Ovary (tissue), 9 donors: Measurements from ENCODE around the gene USP36. TPM values are rescaled to one million over a fixed set of nuclear protein-coding genes. Genes with fewer than 3 reads are reported as not detected.

Experiments used
- DNase-seq, 5 donors: peaks; one replicate each; pipeline ENCODE4 v3.0.0-alpha.2; 2019 to 2020
- H3K27ac ChIP-seq, 2 donors: fragments of 200-600 bp; one replicate each; pipeline versions ENCODE4 v1.5.1 to v1.8.0; 2019 to 2022
- H3K27me3 ChIP-seq: fragments of 200-600 bp; one replicate; pipeline ENCODE4 v1.8.0; 2022
- H3K36me3 ChIP-seq: fragments of 200-600 bp; sonication (generic); one replicate; pipeline ENCODE4 v1.5.1; 2019
- H3K4me1 ChIP-seq: one replicate; pipeline ENCODE4 v1.8.1; 2013; ENCODE audit warnings: mild to moderate bottlenecking, moderate library complexity; ENCODE audit not compliant: insufficient read depth
- H3K4me3 ChIP-seq: fragments of 200-600 bp; sonication (generic); one replicate; pipeline ENCODE4 v1.5.1; 2017
- H3K9me3 ChIP-seq, 2 donors: fragments of 200-600 bp in 1 of 2; sonication (generic) in 1 of 2; one replicate each; pipeline versions ENCODE4 v1.5.1 to v1.8.1; 2013 to 2019; ENCODE audit warnings: mild to moderate bottlenecking in 1 of 2, moderate library complexity in 1 of 2
- EP300 ChIP-seq: sonication (generic); formaldehyde crosslinking; IDR thresholded peaks from one replicate; pipeline ENCODE4 v1.6.1; 2017; ENCODE audit warnings: antibody characterized with exemption
- POLR2A ChIP-seq: fragments of 450-650 bp; IDR thresholded peaks from one replicate; pipeline ENCODE4 v1.6.1; 2017; ENCODE audit warnings: antibody characterized with exemption, mild to moderate bottlenecking, moderate library complexity
- WGBS, 3 donors: extraction: QIAGEN DNeasy Blood & Tissue Kit in 1 of 3; methylation state at CpG; one replicate each; pipeline versions ENCODE4 v1.1.5 to v1.1.7; 2013 to 2017; 5-methylcytosine and 5-hydroxymethylcytosine counted together
- intact Hi-C, 4 donors: fragments of 100-400 bp; cut with DNase I; formaldehyde crosslinking; loops; one replicate each; pipeline versions ENCODE4 v1.11.0 to v1.15.1; 2022 to 2023
- polyA plus RNA-seq, 2 donors: library from polyadenylated mRNA; stranded (reverse); fragments of 200-250 nt in 1 of 2; fragments of 350-450 nt in 1 of 2; fragmentation: Illumina TruSeq in 1 of 2; extraction: RNeasy Lipid Tissue Mini Kit (QIAGEN cat#74804) in 1 of 2; gene quantifications; one replicate each; pipeline ENCODE4 v1.2.3, GENCODE V29; 2013 to 2014
- total RNA-seq, 7 donors: library from RNA; depleted of rRNA in 2 of 7; stranded (reverse); fragments of >200 nt in 2 of 7; fragmentation: NEBNext Ultra II Directional in 3 of 7; extraction: Animal tissue kit (Norgen Biotek cat#: 25700) in 3 of 7; gene quantifications; one replicate each; pipeline versions ENCODE4 v1.1.0 to v1.2.4, GENCODE V29; 2016 to 2023
- TF ChIP-seq, protein P1 (sequence below), 3 donors: fragments of 450-650 bp in 2 of 3; fragments of 200-600 bp in 1 of 3; IDR thresholded peaks; one replicate each; pipeline versions ENCODE4 v1.5.1 to v1.8.0; 2016 to 2022; ENCODE audit warnings: antibody characterized with exemption in 3 of 3, mild to moderate bottlenecking in 1 of 3
- donor health status: DM: no; HTN: no; CAD: no; lungs with moderate emphysema.
- donor health status: DM: no; HTN: no; CAD: no.
- donor health status: Bipolar disorder and iron deficiency.
- donor health status: DM: yes; HTN: yes; CAD: no.
- donor health status: DM: no; HTN: no; CAD: no.
- donor health status: DM: yes; HTN: yes; CAD: no.

USP36 gene
- total and polyA plus RNA-seq, 9 donors, result 38.7 to 127 (median 67.4) TPM

DNA sequence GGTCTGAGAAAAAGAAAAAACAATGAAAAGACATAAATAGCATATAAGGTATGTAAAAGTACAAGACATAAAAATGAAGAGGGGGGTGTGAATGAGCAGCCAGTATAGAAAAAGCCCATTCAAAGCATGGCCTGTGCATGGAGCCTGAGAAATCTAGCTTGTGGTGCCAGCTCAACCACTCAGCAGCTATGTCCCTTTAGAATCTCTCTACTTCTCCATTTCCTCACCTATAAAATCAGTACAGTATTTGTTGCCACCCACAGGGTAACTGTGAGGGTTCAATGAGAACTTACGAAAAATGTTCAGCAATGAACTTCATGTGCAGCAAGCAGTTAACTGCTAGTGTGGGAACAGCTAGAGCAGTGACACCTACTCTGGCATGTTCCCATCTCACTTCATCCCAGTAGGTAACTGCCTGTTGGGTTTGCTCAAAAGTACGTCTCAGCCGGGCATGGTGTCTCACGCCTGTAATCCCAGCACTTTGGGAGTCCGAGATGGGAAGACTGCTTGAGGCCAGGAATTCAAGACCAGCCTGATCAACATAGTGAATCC lies 73.8 kb downstream of the USP36 start:
- 95 to 97% (median 95%) methylated on average over 5 of the region's 5 CpGs for WGBS, 3 donors
- no peak overlapping the region for H3K27ac ChIP-seq
- no peak for DNase-seq
- H3K4me3 ChIP-seq, result no peak overlapping the region
- H3K36me3 ChIP-seq, result no peaks in the 10 kb centered on the region
- H3K4me1 ChIP-seq, result peaks cover 1% of the 10 kb centered on the region
- no peaks in the 10 kb centered on the region for H3K27me3 ChIP-seq
- TF ChIP-seq EP300, result no peak
- TF ChIP-seq POLR2A, result no peak
- TF ChIP-seq, protein P1, sequence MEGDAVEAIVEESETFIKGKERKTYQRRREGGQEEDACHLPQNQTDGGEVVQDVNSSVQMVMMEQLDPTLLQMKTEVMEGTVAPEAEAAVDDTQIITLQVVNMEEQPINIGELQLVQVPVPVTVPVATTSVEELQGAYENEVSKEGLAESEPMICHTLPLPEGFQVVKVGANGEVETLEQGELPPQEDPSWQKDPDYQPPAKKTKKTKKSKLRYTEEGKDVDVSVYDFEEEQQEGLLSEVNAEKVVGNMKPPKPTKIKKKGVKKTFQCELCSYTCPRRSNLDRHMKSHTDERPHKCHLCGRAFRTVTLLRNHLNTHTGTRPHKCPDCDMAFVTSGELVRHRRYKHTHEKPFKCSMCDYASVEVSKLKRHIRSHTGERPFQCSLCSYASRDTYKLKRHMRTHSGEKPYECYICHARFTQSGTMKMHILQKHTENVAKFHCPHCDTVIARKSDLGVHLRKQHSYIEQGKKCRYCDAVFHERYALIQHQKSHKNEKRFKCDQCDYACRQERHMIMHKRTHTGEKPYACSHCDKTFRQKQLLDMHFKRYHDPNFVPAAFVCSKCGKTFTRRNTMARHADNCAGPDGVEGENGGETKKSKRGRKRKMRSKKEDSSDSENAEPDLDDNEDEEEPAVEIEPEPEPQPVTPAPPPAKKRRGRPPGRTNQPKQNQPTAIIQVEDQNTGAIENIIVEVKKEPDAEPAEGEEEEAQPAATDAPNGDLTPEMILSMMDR (IDR thresholded peaks at IDR 0.05), result no peak
- H3K9me3 ChIP-seq, result no peaks in the 10 kb centered on the region
- intact Hi-C loops, result no loop called here

DNA sequence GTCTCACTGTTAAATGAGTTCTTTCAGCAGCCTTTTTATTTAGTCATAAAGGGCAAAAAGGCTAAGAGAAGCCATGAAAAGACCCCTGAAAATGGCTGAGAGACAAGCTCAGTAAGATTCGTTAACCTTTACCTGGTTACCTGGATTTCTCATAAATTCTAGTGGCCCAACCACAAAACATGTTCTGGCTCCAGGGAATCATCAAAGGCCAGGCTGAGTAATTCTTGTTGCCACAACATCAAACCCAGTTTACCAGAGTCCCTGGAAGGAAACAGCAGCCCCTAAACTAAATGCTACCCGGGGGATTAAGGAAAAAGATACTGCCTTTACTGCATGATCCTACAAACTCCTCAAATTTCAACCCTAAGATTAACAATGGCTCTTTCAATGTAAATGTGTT lies 74.4 kb downstream of the USP36 start:
- no peak for DNase-seq
- intact Hi-C loops, result no loop called here
- Histone ChIP-seq H3K9me3 (no peaks in the 10 kb centered on the region), H3K4me3 (no peak overlapping the region), H3K27ac (no peak overlapping the region), H3K27me3 (no peaks in the 10 kb centered on the region), H3K36me3 (no peaks in the 10 kb centered on the region), H3K4me1 (peaks cover 1% of the 10 kb centered on the region)
- WGBS, 3 donors, result 85 to 92% (median 85%) methylated on average over 2 of the region's 2 CpGs
- TF ChIP-seq, protein P1 (IDR thresholded peaks at IDR 0.05), result no peak
- TF ChIP-seq POLR2A (no peak), EP300 (no peak)

DNA sequence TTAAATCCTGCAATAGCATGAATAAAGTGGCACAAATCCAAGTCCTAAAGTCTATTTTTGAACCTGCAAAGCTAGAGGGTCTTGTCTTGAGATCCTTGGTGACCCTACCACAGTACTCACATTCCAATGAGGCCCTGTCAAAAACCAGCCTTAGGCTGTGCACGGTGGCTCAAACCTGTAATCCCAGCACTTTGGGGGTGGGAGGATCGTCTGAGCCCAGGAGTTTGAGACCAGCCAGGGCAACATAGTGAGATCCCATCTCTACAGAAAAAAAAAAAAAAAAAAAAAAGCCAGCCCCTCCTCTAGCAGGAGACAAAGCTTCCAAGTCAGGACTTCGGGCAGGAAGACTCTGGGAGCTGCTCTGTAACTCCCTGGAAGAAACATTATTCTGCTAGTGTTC lies 74.8 kb downstream of the USP36 start:
- no peaks in the 10 kb centered on the region for H3K27me3 ChIP-seq
- H3K9me3 ChIP-seq, result no peaks in the 10 kb centered on the region
- intact Hi-C loops, result no loop called here
- no peak overlapping the region for H3K4me3 ChIP-seq
- H3K27ac ChIP-seq, result no peak overlapping the region
- WGBS, 3 donors, result 66 to 83% (median 78%) methylated on average over 3 of the region's 3 CpGs
- no peaks in the 10 kb centered on the region for H3K36me3 ChIP-seq
- no peak for TF ChIP-seq POLR2A
- TF ChIP-seq EP300, result no peak
- TF ChIP-seq, protein P1 (IDR thresholded peaks at IDR 0.05), result no peak
- DNase-seq, result no peak
- peaks cover 4% of the 10 kb centered on the region for H3K4me1 ChIP-seq

DNA sequence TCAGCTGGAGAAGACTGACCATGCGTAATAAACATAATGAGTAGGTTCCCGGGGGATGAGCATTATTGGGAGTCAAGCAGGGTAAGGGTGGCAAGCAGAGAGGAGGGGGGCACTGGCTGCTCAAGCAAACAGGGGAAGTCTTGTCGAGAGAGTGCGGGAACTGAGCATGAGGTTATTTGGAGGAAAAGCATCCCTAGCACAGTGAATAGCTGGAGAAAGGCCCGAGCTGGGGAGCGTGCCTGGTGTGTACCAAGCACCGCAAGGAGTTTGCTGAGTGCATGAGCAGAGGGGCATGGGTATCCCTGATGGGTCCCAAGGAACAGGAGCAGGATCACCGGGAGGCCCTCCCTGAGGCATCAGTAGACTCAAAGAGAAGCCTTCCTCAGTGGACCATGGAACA lies 75.7 kb downstream of the USP36 start:
- 93 to 95% (median 94%) methylated on average over 8 of the region's 8 CpGs for WGBS, 3 donors
- Histone ChIP-seq H3K9me3 (no peaks in the 10 kb centered on the region), H3K27ac (no peak overlapping the region), H3K4me1 (peaks cover 4% of the 10 kb centered on the region), H3K36me3 (no peaks in the 10 kb centered on the region), H3K27me3 (no peaks in the 10 kb centered on the region), H3K4me3 (no peak overlapping the region)
- intact Hi-C loops, result no loop called here
- DNase-seq, result no peak
- TF ChIP-seq EP300 (no peak), POLR2A (no peak)
- TF ChIP-seq, protein P1 (IDR thresholded peaks at IDR 0.05), result no peak
